GM12891 (cell line): ENCODE results near the gene ADAMTS3.

Source experiments
- POLR2A ChIP-seq: IDR thresholded peaks from 2 replicates; pipeline ENCODE4 v1.6.1; 2011; ENCODE audit warnings: low read depth, low read length, control low read depth
- POLR2AphosphoS5 ChIP-seq: IDR thresholded peaks from 2 replicates; pipeline ENCODE4 v1.6.1; 2011; ENCODE audit warnings: low read depth, low read length, control low read depth
- TAF1 ChIP-seq: IDR thresholded peaks from 2 replicates; pipeline ENCODE4 v1.6.1; 2011; ENCODE audit warnings: low read depth, low read length, control low read depth

DNA sequence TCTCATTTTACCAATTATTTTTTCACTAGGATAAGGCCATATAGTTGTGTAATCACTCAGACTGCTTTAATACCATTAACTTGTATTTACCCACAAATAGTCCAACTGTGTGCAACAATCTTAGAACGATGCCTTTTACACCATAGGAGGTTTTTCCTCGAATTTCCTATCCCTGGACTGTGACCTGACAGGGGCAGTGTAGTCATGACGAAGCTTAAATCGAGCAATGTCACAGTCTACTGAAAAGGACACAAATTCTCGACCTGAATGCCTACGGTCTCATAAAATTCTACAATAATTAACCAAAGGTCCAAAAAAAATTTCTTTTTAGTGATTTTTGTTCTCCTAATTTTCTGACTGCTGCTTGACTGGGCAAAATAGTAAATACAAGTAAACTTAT lies 208.9 kb downstream of the ADAMTS3 start:
- no peak for TF ChIP-seq POLR2AphosphoS5
- TF ChIP-seq POLR2A = no peak
- TF ChIP-seq TAF1 = no peak
